ENCODE measurements around the gene FXYD2. TPM values are rescaled to one million over a fixed set of nuclear protein-coding genes. Genes with fewer than 3 reads are reported as not detected.

FXYD2 gene
- total RNA-seq, 1 donor from 2014 or later, result 1.6 TPM

DNA sequence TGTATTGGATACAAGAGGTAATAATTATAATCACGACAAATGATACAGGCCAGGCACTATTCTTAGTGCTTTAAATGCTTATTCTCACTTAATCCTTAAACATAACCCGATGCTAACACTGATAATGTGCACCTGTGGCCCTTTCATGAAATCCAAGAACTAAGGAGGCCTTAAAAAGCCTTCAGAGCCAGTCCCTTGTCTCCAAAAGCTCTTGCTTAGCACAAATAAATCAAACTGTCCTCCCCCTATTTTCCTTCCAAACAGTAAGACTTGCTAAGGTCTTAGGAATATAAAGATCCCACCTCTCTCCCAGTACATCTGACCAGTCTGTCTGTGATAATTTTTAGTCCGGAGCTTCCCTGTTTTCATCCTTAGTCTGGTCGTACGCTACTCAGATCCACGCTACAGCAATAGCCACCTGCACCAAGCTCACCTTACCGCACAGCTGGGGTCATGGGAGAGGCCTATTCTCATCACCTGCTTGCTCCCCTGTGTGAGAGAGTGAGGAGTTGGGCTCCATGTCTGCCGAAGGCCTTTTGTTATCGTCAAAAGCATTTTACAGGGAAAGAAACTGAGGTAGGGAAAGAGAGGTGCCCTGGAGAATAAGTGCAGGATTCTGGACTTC, 35.1 kb upstream of the FXYD2 start:
- DNase-seq (ENCODE audit: low spot score), result no peak
- intact Hi-C loops (cut with DNase I), result no loop called here

DNA sequence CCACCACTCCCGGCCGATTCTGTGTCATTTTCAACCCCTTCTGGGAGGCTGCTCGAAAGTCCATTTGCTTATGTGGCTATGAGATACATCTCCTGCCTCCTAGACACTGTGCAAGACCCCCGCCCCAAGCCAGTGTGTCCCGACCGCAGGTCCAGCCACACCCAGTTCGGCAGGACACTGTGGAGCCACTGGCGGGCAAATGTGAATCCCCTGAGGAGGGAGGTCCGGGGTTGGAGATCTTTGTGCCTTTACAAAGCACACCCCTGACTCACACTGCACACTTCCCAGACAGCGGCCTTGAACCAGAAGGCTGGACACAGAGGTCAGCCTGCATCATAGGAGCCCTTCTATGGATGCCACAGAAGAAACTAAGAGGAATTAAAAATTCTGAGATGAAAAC, 34.5 kb upstream of the FXYD2 start:
- DNase-seq (ENCODE audit: low spot score), result no peak

DNA sequence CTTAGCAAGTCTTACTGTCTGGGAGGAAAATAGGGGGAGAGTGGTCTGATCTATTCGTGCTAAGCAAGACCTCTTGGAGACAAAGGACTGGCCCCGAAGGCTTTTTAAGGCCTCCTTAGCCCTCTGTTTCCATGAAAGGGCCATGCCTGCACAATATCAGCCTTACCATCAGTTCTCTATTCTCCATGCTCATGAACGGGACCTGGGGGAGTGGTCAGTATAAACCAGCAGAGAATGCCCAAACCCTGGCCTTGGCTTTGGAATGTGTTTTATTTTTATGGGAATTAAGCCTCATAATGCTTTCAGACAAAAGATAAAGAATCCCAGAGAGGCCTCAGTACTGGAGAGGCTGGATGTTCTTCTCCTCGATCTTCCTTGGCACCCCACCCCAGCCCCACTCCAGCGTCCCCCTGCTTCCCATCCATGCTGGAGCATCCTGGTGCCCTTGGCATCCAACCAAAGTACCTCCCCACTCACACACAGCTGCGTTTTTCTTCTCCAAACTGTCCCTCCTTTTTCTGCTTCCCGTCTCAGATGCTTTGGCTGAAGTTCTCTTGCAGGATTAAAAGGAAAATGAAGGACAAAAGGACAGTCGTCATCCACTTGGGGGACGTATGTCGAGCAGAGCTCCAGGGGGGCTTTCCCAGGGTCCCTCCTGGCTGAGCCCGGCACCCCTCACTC, 33.3 kb upstream of the FXYD2 start:
- intact Hi-C loops (cut with DNase I), result no loop called here
- no peak for DNase-seq (ENCODE audit: low spot score)

More for the DNA sequence above, 34.5 kb upstream of the FXYD2 start:
- intact Hi-C loops (cut with DNase I), result no loop called here

DNA sequence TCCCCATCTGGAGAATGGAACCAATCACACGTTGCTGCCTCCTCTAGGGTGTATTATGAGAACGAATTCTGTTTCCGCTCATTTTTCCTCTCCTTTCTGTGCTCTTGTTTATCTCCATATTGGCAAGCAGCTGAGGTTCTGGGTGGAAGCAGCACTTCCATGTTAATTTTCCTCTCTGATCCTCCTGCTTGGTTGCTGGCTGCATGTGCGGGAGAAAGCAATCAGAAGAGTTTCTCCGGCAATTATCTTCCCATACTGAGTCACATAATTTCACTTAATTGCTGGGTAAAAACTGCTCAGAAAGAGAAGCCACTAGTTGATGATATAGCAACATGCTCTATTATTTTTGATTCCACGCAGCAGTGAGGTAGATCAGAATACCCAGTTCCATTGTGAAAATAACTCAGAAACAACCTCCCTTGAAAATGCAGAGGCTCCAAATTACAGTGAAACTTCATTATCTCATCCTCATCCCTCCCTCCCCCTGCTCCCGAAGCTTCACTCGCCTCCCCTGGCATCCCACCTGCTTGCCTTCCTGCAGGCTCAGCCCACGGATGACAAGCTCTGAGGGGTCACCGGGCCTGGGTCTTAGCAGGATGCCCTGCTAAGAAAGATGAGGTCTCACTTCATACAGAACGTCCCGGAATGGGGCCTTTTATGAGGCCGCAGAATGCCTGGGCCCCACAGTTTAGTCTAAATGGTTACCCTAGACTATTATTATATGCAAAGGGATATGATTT, 31.5 kb upstream of the FXYD2 start:
- DNase-seq (ENCODE audit: low spot score), result no peak
- intact Hi-C loops (cut with DNase I), result no loop called here

- intact Hi-C loops (cut with DNase I), result no loop called here
- DNase-seq (ENCODE audit: low spot score), result peak; percentile 55
These were observed 30.8 kb upstream of the FXYD2 start for GRCh38 chr11:117855186-117855845.

GRCh38 chr11:117852309-117852708, 27.8 kb upstream of the FXYD2 start:
- intact Hi-C loops (cut with DNase I), result no loop called here

DNA sequence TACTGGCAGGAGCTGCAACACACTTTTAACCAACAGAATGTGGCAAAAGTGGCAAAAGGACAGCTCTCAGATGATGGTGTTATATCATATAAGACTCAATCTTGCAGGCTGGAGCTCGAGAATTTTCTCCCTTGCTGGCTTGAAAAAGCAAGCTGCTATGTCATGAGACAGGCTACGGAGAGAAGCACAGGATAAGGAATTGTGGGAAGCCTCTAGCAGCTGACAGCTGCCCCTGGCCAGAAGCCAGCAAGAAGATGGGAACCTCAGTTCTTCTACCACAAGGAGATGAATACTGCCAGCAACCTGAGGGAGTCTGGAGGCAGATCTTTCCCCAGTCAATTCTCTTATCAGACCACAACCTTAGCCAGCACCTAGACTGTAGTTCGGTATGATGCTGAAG, 27.3 kb upstream of the FXYD2 start:
- peak; percentile 74 for DNase-seq (ENCODE audit: low spot score)
- intact Hi-C loops (cut with DNase I), result no loop called here

More at GRCh38 chr11:117852309-117852708, 27.8 kb upstream of the FXYD2 start:
- DNase-seq (ENCODE audit: low spot score), result no peak

GRCh38 chr11:117851106-117851505, 26.6 kb upstream of the FXYD2 start:
- intact Hi-C loops (cut with DNase I), result no loop called here
- peak; percentile 36 for DNase-seq (ENCODE audit: low spot score)

DNA sequence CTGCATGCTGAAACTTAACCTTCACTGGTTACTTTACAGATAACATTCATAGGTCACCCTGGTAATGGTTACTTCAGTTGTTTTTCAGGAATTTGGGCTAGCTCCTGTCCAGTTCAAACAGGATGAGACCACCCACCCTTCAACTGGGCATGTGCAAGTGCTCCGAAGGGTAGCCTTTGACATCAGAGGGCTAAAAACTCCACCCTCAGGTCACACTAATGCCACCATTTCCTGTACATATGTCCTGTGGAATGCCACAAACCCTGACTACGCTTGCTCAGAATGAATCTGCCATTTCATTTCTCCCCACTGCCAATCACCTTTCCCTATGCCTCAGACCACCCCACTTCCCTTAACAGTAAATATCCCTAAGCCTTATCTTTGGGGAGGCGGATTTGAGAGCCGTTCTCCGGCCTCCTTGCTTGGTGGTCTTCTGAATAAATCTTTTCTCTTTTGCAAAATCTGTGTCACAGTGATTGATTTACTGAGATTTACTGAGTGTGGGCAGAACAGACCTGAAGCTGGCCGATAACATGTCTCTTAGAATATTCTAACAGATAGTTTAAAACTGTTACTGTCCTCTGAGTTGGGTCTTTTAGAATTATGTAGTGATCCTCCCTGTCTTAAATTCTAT, 25.4 kb upstream of the FXYD2 start:
- DNase-seq (ENCODE audit: low spot score), result peak; percentile 17
- intact Hi-C loops (cut with DNase I), result no loop called here

- intact Hi-C loops (cut with DNase I), result loop anchor here (1.0 to 2.0 kb wide), 3 partner anchors 59 to 211 kb away; no protein-coding TSS in a partner anchor
- peak; percentile 90 for DNase-seq (ENCODE audit: low spot score)
These were observed 19.3 kb upstream of the FXYD2 start for GRCh38 chr11:117843666-117844484.

- intact Hi-C loops (cut with DNase I), result no loop called here
- peak; percentile 71 for DNase-seq (ENCODE audit: low spot score)
These were observed 17.8 kb upstream of the FXYD2 start for GRCh38 chr11:117842131-117842941.

GRCh38 chr11:117841551-117842031, 17.0 kb upstream of the FXYD2 start:
- intact Hi-C loops (cut with DNase I), result no loop called here
- peak; percentile 60 for DNase-seq (ENCODE audit: low spot score)

GRCh38 chr11:117840881-117841550, 16.5 kb upstream of the FXYD2 start:
- peak; percentile 66 for DNase-seq (ENCODE audit: low spot score)
- intact Hi-C loops (cut with DNase I), result no loop called here

- intact Hi-C loops (cut with DNase I), result no loop called here
- peak; percentile 56 for DNase-seq (ENCODE audit: low spot score)
These were observed 15.6 kb upstream of the FXYD2 start for GRCh38 chr11:117839936-117840813.

DNA sequence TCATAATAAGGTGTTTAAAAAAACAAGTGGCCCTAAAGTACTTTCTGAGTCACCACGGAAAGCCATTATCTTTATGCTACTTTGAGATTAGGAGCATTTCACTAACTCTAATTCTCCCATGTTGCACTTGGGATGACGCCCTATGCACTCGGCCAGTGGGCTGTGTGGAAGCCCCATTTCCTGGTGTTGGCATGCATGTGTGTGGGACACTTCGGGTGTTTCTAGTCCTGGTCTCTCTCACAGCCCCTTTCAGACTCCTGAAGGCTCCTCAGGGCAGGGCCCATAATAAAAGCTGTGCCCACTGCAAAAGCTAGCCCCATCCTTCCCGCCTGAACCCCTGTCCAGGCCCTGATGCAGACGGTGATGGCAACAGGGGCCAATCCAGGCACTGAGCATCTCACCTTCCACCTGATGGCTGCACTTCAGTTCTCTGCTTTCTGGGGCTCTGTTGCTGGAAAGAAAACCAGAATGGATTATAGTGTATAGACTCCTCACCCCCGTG, 14.9 kb upstream of the FXYD2 start:
- peak; percentile 24 for DNase-seq (ENCODE audit: low spot score)

DNA sequence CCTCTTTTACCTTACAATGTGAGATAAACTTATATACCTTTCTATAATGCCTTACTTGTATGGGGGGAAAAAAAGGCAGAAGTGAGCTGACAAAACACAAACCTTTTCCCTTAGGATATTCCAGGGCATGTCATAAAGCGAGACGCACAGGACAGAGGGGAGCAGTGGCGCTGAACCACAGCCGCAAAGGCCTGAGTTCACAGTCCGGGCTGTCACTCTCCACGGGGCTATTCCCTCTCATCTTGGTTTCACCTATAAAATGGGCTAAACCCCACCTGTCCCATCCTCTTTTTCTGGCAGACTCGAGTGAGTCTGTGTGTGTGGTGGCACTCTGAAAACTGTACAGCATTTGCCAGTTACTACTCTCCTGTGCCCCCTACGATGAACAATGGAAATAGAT, 14.4 kb upstream of the FXYD2 start:
- intact Hi-C loops (cut with DNase I), result no loop called here

More for the DNA sequence above, 14.9 kb upstream of the FXYD2 start:
- intact Hi-C loops (cut with DNase I), result no loop called here

More for the DNA sequence above, 14.4 kb upstream of the FXYD2 start:
- peak; percentile 26 for DNase-seq (ENCODE audit: low spot score)

All from cardiac septum (tissue), 1 donor.